Upper lobe of left lung (tissue), 4 donors: ENCODE results near the gene SDE2.

Source experiments
- EP300 ChIP-seq, 4 donors: sonication (generic); formaldehyde crosslinking; IDR thresholded peaks; one replicate each; pipeline ENCODE4 v1.5.1; 2017; ENCODE audit warnings: antibody characterized with exemption in 4 of 4, control low read depth in 2 of 4
- POLR2A ChIP-seq, 4 donors: fragments of 450-650 bp; IDR thresholded peaks; one replicate each; pipeline ENCODE4 v1.5.1; 2016 to 2017; ENCODE audit warnings: antibody characterized with exemption in 4 of 4, mild to moderate bottlenecking in 2 of 4
- POLR2AphosphoS5 ChIP-seq, 2 donors: sonication (generic); formaldehyde crosslinking; IDR thresholded peaks; one replicate each; pipeline ENCODE4 v1.5.1; 2017; ENCODE audit warnings: antibody characterized with exemption in 2 of 2
- TF ChIP-seq, protein P1 (sequence below), 6 experiments: fragments of 450-650 bp in 4 of 6; fragments of 200-600 bp in 2 of 6; sonication (generic) in 2 of 6; IDR thresholded peaks; one replicate each; pipeline ENCODE4 v1.5.1; 2016 to 2019; ENCODE audit warnings: antibody characterized with exemption in 6 of 6

DNA sequence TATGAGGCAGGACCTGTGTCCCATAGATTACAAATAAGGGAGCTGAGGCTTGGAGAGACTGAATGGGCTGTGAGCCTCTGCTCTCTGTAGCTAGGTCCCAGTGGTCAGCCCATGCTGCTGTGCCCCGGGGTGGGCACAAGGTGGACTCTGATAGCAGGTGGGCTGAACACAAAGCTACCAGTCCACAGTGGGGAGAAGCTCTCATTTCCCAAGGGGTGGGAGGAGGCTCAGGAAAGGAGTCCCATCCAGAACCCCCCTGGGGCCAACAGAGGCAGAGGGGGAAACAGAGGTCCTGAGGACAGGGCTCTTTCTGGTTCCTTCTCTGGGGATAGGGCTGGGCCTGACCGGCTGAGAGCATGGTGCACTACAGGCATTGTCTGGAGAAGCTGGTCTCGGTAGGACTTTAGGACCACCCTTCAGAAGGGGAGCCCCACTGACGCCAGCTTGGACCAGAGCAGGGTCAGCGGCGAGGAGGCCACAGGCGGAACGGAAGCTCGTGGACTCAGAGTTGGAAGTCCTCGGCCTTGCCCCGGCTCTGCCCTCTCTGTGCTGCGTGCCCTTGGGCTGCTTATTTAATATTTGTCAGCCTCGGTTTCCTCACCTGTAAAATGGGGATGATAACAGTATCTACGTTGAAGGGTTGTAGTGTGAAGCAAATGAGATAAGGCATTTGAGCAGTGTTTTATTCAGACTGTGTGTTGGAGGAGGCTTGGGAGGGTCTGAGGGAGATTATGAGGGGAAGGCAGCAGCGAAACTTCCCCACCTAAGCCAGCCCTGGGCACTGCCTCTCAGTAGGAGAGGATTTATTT lies 26.6 kb downstream of the SDE2 start:
- TF ChIP-seq, protein P1, sequence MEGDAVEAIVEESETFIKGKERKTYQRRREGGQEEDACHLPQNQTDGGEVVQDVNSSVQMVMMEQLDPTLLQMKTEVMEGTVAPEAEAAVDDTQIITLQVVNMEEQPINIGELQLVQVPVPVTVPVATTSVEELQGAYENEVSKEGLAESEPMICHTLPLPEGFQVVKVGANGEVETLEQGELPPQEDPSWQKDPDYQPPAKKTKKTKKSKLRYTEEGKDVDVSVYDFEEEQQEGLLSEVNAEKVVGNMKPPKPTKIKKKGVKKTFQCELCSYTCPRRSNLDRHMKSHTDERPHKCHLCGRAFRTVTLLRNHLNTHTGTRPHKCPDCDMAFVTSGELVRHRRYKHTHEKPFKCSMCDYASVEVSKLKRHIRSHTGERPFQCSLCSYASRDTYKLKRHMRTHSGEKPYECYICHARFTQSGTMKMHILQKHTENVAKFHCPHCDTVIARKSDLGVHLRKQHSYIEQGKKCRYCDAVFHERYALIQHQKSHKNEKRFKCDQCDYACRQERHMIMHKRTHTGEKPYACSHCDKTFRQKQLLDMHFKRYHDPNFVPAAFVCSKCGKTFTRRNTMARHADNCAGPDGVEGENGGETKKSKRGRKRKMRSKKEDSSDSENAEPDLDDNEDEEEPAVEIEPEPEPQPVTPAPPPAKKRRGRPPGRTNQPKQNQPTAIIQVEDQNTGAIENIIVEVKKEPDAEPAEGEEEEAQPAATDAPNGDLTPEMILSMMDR (IDR thresholded peaks at IDR 0.05), result no peak
- TF ChIP-seq POLR2A (IDR thresholded peaks at IDR 0.05) (no peak), POLR2AphosphoS5 (IDR thresholded peaks at IDR 0.05) (no peak), EP300 (IDR thresholded peaks at IDR 0.05) (no peak)
